Stimulated activated CD8-positive, alpha-beta memory T cell treated with anti-CD3 and anti-CD28 coated beads, Interleukin-4, amount 100 ng/mL, for 48 hours (primary cell): ENCODE data around the gene PLCH1.
A peak's percentile ranks its signal among the peaks of the same experiment; 100 is the strongest.
"Not testable (repeated sequence)": the region's sequence is repeated elsewhere in the genome, so short reads cannot be mapped to it uniquely, and the experiment has no call there.

Experiments
- DNase-seq: peaks from one replicate; pipeline ENCODE4 v3.0.0-alpha.2; 2020

Gene PLCH1

GRCh38 chr3:155409336-155409735 lies 335.5 kb downstream of the PLCH1 start:
- no peak for DNase-seq

- DNase-seq = no peak
These were observed 336.9 kb downstream of the PLCH1 start for GRCh38 chr3:155407971-155408370.

GRCh38 chr3:155407331-155407730 lies 337.5 kb downstream of the PLCH1 start:
- DNase-seq = no peak

GRCh38 chr3:155404486-155404885 lies 340.4 kb downstream of the PLCH1 start:
- no peak for DNase-seq

- DNase-seq = no peak
These were observed 342.2 kb downstream of the PLCH1 start for GRCh38 chr3:155402656-155403055.

GRCh38 chr3:155398046-155398445 lies 346.8 kb downstream of the PLCH1 start:
- DNase-seq = no peak

- DNase-seq = not testable (repeated sequence)
These were observed 350.0 kb downstream of the PLCH1 start for GRCh38 chr3:155394896-155395295.

- no peak for DNase-seq
These were observed 350.6 kb downstream of the PLCH1 start for GRCh38 chr3:155394240-155394639.

GRCh38 chr3:155393316-155393715 lies 351.6 kb downstream of the PLCH1 start:
- DNase-seq = no peak

GRCh38 chr3:155392138-155392537 lies 352.7 kb downstream of the PLCH1 start:
- no peak for DNase-seq

GRCh38 chr3:155391551-155391958 lies 353.3 kb downstream of the PLCH1 start:
- no peak for DNase-seq

- no peak for DNase-seq
These were observed 353.8 kb downstream of the PLCH1 start for GRCh38 chr3:155391104-155391503.

- DNase-seq = no peak
These were observed 354.5 kb downstream of the PLCH1 start for GRCh38 chr3:155390351-155390750.

- DNase-seq = no peak
These were observed 356.5 kb downstream of the PLCH1 start for GRCh38 chr3:155388417-155388816.

- no peak for DNase-seq
These were observed 357.3 kb downstream of the PLCH1 start for GRCh38 chr3:155387571-155387970.

GRCh38 chr3:155386919-155387318 lies 358.0 kb downstream of the PLCH1 start:
- no peak for DNase-seq

GRCh38 chr3:155385896-155386625 lies 358.8 kb downstream of the PLCH1 start:
- no peak for DNase-seq

- DNase-seq = peak; percentile 37
These were observed 362.4 kb downstream of the PLCH1 start for GRCh38 chr3:155382396-155383042.

- no peak for DNase-seq
These were observed 367.0 kb downstream of the PLCH1 start for GRCh38 chr3:155377847-155378246.

- no peak for DNase-seq
These were observed 367.8 kb downstream of the PLCH1 start for GRCh38 chr3:155377071-155377470.

GRCh38 chr3:155372281-155372680 lies 372.6 kb downstream of the PLCH1 start:
- DNase-seq = no peak

- no peak for DNase-seq
These were observed 373.9 kb downstream of the PLCH1 start for GRCh38 chr3:155370764-155371503.

GRCh38 chr3:155370198-155370597 lies 374.7 kb downstream of the PLCH1 start:
- no peak for DNase-seq

GRCh38 chr3:155369735-155370134 lies 375.1 kb downstream of the PLCH1 start:
- no peak for DNase-seq
